ENCODE data around the gene HRH2.

- TF ChIP-seq CTCF (IDR thresholded peaks at IDR 0.05) (no peak), POLR2A (IDR thresholded peaks at IDR 0.05) (no peak)
Measured at GRCh38 chr5:175731756-175732465, 74.0 kb downstream of the HRH2 start.
